ENCODE results near the gene FBXL20. TPM values are rescaled to one million over a fixed set of nuclear protein-coding genes. Genes with fewer than 3 reads are reported as not detected.

FBXL20 gene
- total RNA-seq, 1 experiment from 2014 or later = 9.7 TPM

DNA sequence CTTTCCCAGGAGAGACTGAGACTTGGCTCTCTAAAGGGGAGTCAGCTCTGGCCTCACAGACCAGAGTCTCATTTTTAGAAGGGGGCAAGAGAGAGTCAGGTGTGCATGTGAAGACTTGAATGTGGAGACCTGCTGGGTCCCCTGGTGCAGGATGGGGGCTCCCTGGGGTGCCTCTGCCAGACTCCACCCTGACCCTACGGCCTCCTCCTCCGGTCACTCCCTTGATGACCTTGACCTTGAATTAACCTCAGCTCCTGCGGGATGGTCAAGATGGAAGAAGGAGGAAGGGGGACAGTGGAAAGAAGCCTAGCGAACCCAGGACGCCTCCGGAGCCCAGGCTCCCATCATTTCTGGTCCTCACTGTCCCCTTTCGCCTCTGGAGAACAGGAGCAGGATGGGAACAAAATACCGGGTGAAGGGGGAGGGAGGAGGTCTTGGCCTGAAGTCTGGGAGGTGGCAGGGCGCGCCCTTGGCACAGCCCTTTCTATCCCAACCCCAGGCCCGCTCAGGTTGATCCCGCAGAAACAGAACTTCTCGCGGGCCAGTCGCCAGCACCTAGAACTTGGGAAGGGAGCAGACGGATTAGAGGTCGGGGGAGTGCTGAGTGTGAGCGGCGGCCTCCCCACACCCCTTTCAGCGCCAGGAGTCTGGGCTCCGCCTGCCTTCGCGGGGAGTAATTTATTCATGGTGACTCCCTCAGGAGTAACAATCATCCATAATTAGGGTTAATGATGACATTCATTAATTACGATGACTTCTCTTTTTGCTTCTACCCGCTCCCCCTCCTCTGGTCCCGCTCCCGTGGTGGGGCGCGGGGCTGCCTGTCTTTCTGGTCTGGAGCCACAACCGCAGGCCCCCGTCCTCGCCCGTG, 177.3 kb downstream of the FBXL20 start:
- Mint-ChIP-seq H3K36me3 (no peaks in the 10 kb centered on the region), H3K4me3 (peak overlapping the region; percentile 80), H3K4me1 (peaks cover 12% of the 10 kb centered on the region), H3K27ac (no peak overlapping the region), H3K9me3 (no peaks in the 10 kb centered on the region), H3K27me3 (ENCODE audit: low read depth) (peaks cover 54% of the 10 kb centered on the region)
- DNase-seq (ENCODE audit: low spot score) = no peak
- TF ChIP-seq, protein P1, sequence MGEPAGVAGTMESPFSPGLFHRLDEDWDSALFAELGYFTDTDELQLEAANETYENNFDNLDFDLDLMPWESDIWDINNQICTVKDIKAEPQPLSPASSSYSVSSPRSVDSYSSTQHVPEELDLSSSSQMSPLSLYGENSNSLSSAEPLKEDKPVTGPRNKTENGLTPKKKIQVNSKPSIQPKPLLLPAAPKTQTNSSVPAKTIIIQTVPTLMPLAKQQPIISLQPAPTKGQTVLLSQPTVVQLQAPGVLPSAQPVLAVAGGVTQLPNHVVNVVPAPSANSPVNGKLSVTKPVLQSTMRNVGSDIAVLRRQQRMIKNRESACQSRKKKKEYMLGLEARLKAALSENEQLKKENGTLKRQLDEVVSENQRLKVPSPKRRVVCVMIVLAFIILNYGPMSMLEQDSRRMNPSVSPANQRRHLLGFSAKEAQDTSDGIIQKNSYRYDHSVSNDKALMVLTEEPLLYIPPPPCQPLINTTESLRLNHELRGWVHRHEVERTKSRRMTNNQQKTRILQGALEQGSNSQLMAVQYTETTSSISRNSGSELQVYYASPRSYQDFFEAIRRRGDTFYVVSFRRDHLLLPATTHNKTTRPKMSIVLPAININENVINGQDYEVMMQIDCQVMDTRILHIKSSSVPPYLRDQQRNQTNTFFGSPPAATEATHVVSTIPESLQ (CRISPR knock-in tag; IDR thresholded peaks at IDR 0.05) = no peak
- no peak for TF ChIP-seq FOXK1 (CRISPR knock-in tag; IDR thresholded peaks at IDR 0.05)
- peak; percentile 35; the same call in 1 of the 2 replicates for TF ChIP-seq ZNF423 (CRISPR knock-in tag; IDR thresholded peaks at IDR 0.05)
- no peak for TF ChIP-seq NR2C2 (CRISPR knock-in tag; IDR thresholded peaks at IDR 0.05)
- no peak for TF ChIP-seq PRRX2 (CRISPR knock-in tag; IDR thresholded peaks at IDR 0.05)
- TF ChIP-seq, protein P2, sequence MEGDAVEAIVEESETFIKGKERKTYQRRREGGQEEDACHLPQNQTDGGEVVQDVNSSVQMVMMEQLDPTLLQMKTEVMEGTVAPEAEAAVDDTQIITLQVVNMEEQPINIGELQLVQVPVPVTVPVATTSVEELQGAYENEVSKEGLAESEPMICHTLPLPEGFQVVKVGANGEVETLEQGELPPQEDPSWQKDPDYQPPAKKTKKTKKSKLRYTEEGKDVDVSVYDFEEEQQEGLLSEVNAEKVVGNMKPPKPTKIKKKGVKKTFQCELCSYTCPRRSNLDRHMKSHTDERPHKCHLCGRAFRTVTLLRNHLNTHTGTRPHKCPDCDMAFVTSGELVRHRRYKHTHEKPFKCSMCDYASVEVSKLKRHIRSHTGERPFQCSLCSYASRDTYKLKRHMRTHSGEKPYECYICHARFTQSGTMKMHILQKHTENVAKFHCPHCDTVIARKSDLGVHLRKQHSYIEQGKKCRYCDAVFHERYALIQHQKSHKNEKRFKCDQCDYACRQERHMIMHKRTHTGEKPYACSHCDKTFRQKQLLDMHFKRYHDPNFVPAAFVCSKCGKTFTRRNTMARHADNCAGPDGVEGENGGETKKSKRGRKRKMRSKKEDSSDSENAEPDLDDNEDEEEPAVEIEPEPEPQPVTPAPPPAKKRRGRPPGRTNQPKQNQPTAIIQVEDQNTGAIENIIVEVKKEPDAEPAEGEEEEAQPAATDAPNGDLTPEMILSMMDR (IDR thresholded peaks at IDR 0.05) = no peak
- POLR2A ChIA-PET = interaction anchor here (1.6 kb wide), 1 partner anchor 11 kb away, joined by 6 read pairs; no protein-coding TSS in a partner anchor
- ATAC-seq = no peak
- CTCF ChIA-PET = interaction anchor here (1.0 to 3.4 kb wide), 6 partner anchors 8 to 20 kb away, joined by 4 to 40 read pairs (median 8); no protein-coding TSS in a partner anchor

DNA sequence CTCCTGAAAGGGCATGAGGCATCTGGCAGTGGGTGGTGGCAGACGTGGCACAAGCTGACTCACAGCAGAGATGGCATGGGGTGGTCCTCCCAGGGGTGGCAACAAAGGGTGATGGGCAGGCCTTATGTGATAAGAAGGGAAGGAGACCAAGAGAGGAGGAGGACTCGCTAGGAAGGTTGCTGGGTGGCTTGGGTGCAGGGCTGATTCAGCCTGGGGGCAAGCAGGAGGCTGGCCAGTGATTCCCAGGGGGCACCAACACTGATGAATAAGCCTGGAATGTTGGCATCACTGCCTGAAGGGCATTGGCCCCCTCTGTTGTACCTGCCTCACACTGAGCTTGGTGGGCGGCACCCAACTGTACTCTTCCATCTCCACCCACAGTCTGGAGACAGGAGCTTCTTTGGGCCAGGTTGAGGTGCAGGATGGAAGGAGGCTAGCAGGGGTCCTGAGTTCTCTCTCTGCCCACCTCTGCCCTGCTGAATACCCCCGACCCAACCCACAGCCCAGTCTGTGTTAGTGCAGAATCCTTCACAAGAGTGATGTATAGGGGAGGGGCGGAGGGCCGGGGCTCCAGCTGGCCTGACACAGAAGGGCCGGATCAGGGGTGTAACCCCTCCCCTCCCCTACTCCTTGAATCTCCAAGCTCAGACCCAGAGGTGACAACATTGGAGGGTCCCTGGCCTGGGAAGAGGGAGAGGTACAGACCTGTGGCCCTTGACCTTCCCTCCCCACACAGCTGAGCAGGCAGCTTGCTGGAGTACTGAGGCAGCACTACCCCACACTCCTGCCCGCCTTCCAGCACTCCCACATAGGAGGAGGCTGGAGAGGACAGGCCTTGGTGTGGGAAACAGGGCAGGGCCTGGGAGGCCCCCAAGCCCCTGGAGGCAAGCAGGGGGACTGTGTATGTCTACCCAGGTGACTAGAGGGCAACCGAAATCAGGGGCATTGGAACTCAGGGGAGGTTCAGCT, 178.3 kb downstream of the FBXL20 start:
- DNase-seq (ENCODE audit: low spot score) (no peak), ATAC-seq (no peak)
- no peaks in the 10 kb centered on the region for H3K9me3 Mint-ChIP-seq
- H3K4me1 Mint-ChIP-seq = peaks cover 18% of the 10 kb centered on the region
- H3K4me3 Mint-ChIP-seq = peak overlapping the region; percentile 80
- POLR2A ChIA-PET = interaction anchor here (1.6 kb wide), 1 partner anchor 12 kb away, joined by 6 read pairs; no protein-coding TSS in a partner anchor
- no peak overlapping the region for H3K27ac Mint-ChIP-seq
- H3K36me3 Mint-ChIP-seq = no peaks in the 10 kb centered on the region
- CTCF ChIA-PET = interaction anchor here (0.8 to 3.4 kb wide), 9 partner anchors 9 to 48 kb away, joined by 3 to 40 read pairs (median 5); no protein-coding TSS in a partner anchor
- H3K27me3 Mint-ChIP-seq (ENCODE audit: low read depth) = peaks cover 64% of the 10 kb centered on the region
- no peak for TF ChIP-seq ZBTB21 (CRISPR knock-in tag; IDR thresholded peaks at IDR 0.05; ENCODE audit: borderline replicate concordance)
- TF ChIP-seq HMGA2 (CRISPR knock-in tag; IDR thresholded peaks at IDR 0.05) = no peak
- no peak for TF ChIP-seq ZNF317 (CRISPR knock-in tag; IDR thresholded peaks at IDR 0.05; ENCODE audit: borderline replicate concordance, low read depth)
- TF ChIP-seq, protein P3, sequence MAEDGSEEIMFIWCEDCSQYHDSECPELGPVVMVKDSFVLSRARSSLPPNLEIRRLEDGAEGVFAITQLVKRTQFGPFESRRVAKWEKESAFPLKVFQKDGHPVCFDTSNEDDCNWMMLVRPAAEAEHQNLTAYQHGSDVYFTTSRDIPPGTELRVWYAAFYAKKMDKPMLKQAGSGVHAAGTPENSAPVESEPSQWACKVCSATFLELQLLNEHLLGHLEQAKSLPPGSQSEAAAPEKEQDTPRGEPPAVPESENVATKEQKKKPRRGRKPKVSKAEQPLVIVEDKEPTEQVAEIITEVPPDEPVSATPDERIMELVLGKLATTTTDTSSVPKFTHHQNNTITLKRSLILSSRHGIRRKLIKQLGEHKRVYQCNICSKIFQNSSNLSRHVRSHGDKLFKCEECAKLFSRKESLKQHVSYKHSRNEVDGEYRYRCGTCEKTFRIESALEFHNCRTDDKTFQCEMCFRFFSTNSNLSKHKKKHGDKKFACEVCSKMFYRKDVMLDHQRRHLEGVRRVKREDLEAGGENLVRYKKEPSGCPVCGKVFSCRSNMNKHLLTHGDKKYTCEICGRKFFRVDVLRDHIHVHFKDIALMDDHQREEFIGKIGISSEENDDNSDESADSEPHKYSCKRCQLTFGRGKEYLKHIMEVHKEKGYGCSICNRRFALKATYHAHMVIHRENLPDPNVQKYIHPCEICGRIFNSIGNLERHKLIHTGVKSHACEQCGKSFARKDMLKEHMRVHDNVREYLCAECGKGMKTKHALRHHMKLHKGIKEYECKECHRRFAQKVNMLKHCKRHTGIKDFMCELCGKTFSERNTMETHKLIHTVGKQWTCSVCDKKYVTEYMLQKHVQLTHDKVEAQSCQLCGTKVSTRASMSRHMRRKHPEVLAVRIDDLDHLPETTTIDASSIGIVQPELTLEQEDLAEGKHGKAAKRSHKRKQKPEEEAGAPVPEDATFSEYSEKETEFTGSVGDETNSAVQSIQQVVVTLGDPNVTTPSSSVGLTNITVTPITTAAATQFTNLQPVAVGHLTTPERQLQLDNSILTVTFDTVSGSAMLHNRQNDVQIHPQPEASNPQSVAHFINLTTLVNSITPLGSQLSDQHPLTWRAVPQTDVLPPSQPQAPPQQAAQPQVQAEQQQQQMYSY (CRISPR knock-in tag; IDR thresholded peaks at IDR 0.05) = no peak
- TF ChIP-seq NFATC4 (CRISPR knock-in tag; IDR thresholded peaks at IDR 0.05) = no peak
- no peak for TF ChIP-seq NFYB (CRISPR knock-in tag; conservative IDR thresholded peaks at IDR 0.05; ENCODE audit: low read depth)
- no peak for TF ChIP-seq ZNF423 (CRISPR knock-in tag; IDR thresholded peaks at IDR 0.05)
- TF ChIP-seq TCF7 (CRISPR knock-in tag; IDR thresholded peaks at IDR 0.05; ENCODE audit: low read depth) = no peak
- no peak for TF ChIP-seq NFE2L1 (CRISPR knock-in tag; IDR thresholded peaks at IDR 0.05)
- TF ChIP-seq, protein P2 (IDR thresholded peaks at IDR 0.05) = no peak
- TF ChIP-seq PRRX2 (CRISPR knock-in tag; IDR thresholded peaks at IDR 0.05) = no peak
- TF ChIP-seq, protein P4, sequence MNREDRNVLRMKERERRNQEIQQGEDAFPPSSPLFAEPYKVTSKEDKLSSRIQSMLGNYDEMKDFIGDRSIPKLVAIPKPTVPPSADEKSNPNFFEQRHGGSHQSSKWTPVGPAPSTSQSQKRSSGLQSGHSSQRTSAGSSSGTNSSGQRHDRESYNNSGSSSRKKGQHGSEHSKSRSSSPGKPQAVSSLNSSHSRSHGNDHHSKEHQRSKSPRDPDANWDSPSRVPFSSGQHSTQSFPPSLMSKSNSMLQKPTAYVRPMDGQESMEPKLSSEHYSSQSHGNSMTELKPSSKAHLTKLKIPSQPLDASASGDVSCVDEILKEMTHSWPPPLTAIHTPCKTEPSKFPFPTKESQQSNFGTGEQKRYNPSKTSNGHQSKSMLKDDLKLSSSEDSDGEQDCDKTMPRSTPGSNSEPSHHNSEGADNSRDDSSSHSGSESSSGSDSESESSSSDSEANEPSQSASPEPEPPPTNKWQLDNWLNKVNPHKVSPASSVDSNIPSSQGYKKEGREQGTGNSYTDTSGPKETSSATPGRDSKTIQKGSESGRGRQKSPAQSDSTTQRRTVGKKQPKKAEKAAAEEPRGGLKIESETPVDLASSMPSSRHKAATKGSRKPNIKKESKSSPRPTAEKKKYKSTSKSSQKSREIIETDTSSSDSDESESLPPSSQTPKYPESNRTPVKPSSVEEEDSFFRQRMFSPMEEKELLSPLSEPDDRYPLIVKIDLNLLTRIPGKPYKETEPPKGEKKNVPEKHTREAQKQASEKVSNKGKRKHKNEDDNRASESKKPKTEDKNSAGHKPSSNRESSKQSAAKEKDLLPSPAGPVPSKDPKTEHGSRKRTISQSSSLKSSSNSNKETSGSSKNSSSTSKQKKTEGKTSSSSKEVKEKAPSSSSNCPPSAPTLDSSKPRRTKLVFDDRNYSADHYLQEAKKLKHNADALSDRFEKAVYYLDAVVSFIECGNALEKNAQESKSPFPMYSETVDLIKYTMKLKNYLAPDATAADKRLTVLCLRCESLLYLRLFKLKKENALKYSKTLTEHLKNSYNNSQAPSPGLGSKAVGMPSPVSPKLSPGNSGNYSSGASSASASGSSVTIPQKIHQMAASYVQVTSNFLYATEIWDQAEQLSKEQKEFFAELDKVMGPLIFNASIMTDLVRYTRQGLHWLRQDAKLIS (CRISPR knock-in tag; IDR thresholded peaks at IDR 0.05; ENCODE audit: borderline replicate concordance) = no peak
- TF ChIP-seq SMAD3 (CRISPR knock-in tag; IDR thresholded peaks at IDR 0.05; ENCODE audit: borderline replicate concordance) = no peak
- no peak for TF ChIP-seq ZNF138 (CRISPR knock-in tag; conservative IDR thresholded peaks at IDR 0.05)

Data from WTC11 (cell line).